MM.1S (cell line): ENCODE measurements around the gene SARS1.

ENCODE experiments used
- CTCF ChIP-seq: fragments of 300-600 bp; sonication (generic); IDR thresholded peaks from 2 replicates; pipeline ENCODE4 v1.5.1; 2016; ENCODE audit warnings: antibody characterized with exemption, low read length, mixed read lengths
- EZH2 ChIP-seq: fragments of 300-600 bp; sonication (generic); optimal IDR thresholded peaks from 2 replicates; pipeline ENCODE3; 2017; ENCODE audit warnings: low read depth, mild to moderate bottlenecking, antibody characterized with exemption, low read length, mixed read lengths
- EZH2phosphoT487 ChIP-seq: fragments of 300-600 bp; sonication (generic); IDR thresholded peaks from 2 replicates; pipeline ENCODE4 v1.6.1; 2018; ENCODE audit warnings: antibody characterized with exemption, low read length

GRCh38 chr1:109237512-109237911, 23.8 kb downstream of the SARS1 start:
- TF ChIP-seq EZH2 (no peak), CTCF (no peak), EZH2phosphoT487 (no peak)
